ENCODE data around the gene ARMC6. TPM values are rescaled to one million over a fixed set of nuclear protein-coding genes. Genes with fewer than 3 reads are reported as not detected.

Gene ARMC6
- total and polyA plus RNA-seq, 2 experiments from 2014 or later = 40.9 to 112 TPM

DNA sequence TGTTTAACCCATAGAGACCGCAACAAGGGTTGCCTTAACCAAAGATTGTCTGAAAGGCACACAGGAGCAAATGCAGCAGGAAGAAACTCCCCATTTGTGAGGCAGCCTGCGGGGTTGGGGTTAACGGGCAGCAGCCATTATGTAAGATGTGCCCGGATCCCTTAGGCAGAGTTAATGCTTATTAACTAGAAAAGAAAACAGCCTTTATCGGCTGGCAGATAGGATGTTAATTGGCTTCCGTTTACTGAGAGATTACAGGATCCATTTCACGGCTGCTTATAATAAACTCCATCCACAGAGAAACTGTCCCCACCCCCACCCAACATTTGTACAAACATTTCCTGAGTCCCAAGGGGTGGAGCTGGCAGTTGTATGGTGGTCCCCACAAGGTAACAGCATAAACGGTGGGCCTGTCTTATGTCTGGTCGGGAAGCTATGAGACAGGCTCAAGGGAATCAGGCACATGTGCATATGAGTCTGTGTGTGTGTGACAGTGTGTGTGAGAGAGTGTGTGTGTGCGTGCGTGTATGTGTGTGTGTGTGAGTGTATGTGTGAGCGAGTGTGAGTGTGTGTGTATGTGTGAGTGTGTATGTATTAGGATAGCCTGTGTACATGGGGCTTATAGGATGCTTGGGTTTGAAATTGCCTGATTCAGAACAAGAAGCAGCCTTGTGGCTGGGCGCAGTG lies 40.9 kb downstream of the ARMC6 start:
- 0 out of 2 replicates have a peak, but pooled peaks cover under 1% of the 10 kb centered on the region for H3K9me2 ChIP-seq (ENCODE audit: insufficient read depth)
- Mint-ChIP-seq H3K27me3 (ENCODE audit: insufficient read depth, low read depth, poor library complexity) (peaks cover 22% of the 10 kb centered on the region), H3K27ac (no peak overlapping the region), H3K4me1 (no peaks in the 10 kb centered on the region), H3K4me3 (no peak overlapping the region), H3K36me3 (ENCODE audit: low read depth) (no peaks in the 10 kb centered on the region), H3K9me3 (no peaks in the 10 kb centered on the region)
- no peak overlapping the region for H3K27ac ChIP-seq (ENCODE audit: low read depth)
- H3F3A ChIP-seq (replicated peaks; ENCODE audit: low read depth) = no peaks in the 10 kb centered on the region
- no peak for ATAC-seq
- no peak overlapping the region for H2AFZ ChIP-seq
- no peak overlapping the region for H3K4me3 ChIP-seq
- H3K36me3 ChIP-seq (ENCODE audit: insufficient read depth) = no peaks in the 10 kb centered on the region
- H3K4me1 ChIP-seq (ENCODE audit: insufficient read depth) = no peaks in the 10 kb centered on the region
- H4K20me1 ChIP-seq (replicated peaks; ENCODE audit: insufficient read depth) = no peaks in the 10 kb centered on the region; the same call in 1 of the 2 replicates
- peaks cover 17% of the 10 kb centered on the region; the same call in 1 of the 2 replicates for H3K27me3 ChIP-seq (ENCODE audit: insufficient read depth)
- H3K79me2 ChIP-seq (replicated peaks; ENCODE audit: insufficient read depth) = no peaks in the 10 kb centered on the region
- TF ChIP-seq, protein P1, sequence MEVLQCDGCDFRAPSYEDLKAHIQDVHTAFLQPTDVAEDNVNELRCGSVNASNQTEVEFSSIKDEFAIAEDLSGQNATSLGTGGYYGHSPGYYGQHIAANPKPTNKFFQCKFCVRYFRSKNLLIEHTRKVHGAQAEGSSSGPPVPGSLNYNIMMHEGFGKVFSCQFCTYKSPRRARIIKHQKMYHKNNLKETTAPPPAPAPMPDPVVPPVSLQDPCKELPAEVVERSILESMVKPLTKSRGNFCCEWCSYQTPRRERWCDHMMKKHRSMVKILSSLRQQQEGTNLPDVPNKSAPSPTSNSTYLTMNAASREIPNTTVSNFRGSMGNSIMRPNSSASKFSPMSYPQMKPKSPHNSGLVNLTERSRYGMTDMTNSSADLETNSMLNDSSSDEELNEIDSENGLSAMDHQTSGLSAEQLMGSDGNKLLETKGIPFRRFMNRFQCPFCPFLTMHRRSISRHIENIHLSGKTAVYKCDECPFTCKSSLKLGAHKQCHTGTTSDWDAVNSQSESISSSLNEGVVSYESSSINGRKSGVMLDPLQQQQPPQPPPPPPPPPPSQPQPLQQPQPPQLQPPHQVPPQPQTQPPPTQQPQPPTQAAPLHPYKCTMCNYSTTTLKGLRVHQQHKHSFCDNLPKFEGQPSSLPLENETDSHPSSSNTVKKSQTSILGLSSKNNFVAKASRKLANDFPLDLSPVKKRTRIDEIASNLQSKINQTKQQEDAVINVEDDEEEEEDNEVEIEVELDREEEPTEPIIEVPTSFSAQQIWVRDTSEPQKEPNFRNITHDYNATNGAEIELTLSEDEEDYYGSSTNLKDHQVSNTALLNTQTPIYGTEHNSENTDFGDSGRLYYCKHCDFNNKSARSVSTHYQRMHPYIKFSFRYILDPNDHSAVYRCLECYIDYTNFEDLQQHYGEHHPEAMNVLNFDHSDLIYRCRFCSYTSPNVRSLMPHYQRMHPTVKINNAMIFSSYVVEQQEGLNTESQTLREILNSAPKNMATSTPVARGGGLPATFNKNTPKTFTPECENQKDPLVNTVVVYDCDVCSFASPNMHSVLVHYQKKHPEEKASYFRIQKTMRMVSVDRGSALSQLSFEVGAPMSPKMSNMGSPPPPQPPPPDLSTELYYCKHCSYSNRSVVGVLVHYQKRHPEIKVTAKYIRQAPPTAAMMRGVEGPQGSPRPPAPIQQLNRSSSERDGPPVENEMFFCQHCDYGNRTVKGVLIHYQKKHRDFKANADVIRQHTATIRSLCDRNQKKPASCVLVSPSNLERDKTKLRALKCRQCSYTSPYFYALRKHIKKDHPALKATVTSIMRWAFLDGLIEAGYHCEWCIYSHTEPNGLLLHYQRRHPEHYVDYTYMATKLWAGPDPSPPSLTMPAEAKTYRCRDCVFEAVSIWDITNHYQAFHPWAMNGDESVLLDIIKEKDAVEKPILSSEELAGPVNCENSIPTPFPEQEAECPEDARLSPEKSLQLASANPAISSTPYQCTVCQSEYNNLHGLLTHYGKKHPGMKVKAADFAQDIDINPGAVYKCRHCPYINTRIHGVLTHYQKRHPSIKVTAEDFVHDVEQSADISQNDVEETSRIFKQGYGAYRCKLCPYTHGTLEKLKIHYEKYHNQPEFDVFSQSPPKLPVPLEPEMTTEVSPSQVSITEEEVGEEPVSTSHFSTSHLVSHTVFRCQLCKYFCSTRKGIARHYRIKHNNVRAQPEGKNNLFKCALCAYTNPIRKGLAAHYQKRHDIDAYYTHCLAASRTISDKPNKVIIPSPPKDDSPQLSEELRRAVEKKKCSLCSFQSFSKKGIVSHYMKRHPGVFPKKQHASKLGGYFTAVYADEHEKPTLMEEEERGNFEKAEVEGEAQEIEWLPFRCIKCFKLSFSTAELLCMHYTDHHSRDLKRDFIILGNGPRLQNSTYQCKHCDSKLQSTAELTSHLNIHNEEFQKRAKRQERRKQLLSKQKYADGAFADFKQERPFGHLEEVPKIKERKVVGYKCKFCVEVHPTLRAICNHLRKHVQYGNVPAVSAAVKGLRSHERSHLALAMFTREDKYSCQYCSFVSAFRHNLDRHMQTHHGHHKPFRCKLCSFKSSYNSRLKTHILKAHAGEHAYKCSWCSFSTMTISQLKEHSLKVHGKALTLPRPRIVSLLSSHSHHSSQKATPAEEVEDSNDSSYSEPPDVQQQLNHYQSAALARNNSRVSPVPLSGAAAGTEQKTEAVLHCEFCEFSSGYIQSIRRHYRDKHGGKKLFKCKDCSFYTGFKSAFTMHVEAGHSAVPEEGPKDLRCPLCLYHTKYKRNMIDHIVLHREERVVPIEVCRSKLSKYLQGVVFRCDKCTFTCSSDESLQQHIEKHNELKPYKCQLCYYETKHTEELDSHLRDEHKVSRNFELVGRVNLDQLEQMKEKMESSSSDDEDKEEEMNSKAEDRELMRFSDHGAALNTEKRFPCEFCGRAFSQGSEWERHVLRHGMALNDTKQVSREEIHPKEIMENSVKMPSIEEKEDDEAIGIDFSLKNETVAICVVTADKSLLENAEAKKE (CRISPR knock-in tag; IDR thresholded peaks at IDR 0.05) = no peak
- TF ChIP-seq CREB1 (CRISPR knock-in tag; IDR thresholded peaks at IDR 0.05; ENCODE audit: low read depth) = no peak
- no peak for TF ChIP-seq JUNB (IDR thresholded peaks at IDR 0.05; ENCODE audit: unreplicated experiment)
- no peak for TF ChIP-seq EZH2phosphoT487 (IDR thresholded peaks at IDR 0.05; ENCODE audit: unreplicated experiment)
- no peak for DNase-seq (ENCODE audit: low spot score)
- no peak overlapping the region for H3K4me2 ChIP-seq

DNA sequence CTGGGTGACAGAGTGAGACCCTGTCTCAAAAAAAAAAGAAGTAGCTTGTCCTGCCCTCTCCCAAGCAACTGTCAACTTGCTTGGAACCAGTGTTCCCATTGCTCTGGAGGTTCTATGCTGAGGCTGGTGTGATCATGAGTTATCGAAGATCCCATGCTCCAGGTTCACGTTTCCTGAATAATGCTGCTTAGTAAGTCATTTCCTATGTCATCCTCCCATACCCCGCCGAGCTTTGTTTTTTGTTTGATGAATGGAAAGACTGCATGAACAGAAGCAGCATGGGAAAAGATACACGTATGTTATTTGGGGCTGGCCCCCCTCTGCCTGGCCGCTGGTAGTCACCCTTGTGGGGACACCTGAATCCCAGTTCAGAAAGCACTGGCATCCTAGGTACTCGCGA lies 41.7 kb downstream of the ARMC6 start:
- Histone ChIP-seq H3F3A (replicated peaks; ENCODE audit: low read depth) (no peaks in the 10 kb centered on the region), H3K27ac (ENCODE audit: low read depth) (no peak overlapping the region), H3K36me3 (ENCODE audit: insufficient read depth) (no peaks in the 10 kb centered on the region), H3K79me2 (replicated peaks; ENCODE audit: insufficient read depth) (no peaks in the 10 kb centered on the region), H3K27me3 (ENCODE audit: insufficient read depth) (peaks cover 19% of the 10 kb centered on the region; the same call in 1 of the 2 replicates), H4K20me1 (replicated peaks; ENCODE audit: insufficient read depth) (no peaks in the 10 kb centered on the region), H3K4me1 (ENCODE audit: insufficient read depth) (no peaks in the 10 kb centered on the region), H3K4me3 (no peak overlapping the region), H3K9me2 (ENCODE audit: insufficient read depth) (0 out of 2 replicates have a peak, but pooled peaks cover 4% of the 10 kb centered on the region), H2AFZ (no peak overlapping the region), H3K4me2 (no peak overlapping the region)
- no peak overlapping the region for H3K27ac Mint-ChIP-seq
- no peak for ATAC-seq
- H3K27me3 Mint-ChIP-seq (ENCODE audit: insufficient read depth, low read depth, poor library complexity) = peaks cover 19% of the 10 kb centered on the region
- H3K9me3 Mint-ChIP-seq = no peaks in the 10 kb centered on the region
- H3K36me3 Mint-ChIP-seq (ENCODE audit: low read depth) = no peaks in the 10 kb centered on the region
- H3K4me3 Mint-ChIP-seq = no peak overlapping the region
- DNase-seq (ENCODE audit: low spot score) = no peak
- no peaks in the 10 kb centered on the region for H3K4me1 Mint-ChIP-seq
- TF ChIP-seq EZH2phosphoT487 (IDR thresholded peaks at IDR 0.05; ENCODE audit: unreplicated experiment) (no peak), POLR2AphosphoS5 (IDR thresholded peaks at IDR 0.05; ENCODE audit: low read depth) (no peak)
- TF ChIP-seq, protein P1 (CRISPR knock-in tag; IDR thresholded peaks at IDR 0.05) = no peak
